Measurements from ENCODE around the gene SPATS2.

DNA sequence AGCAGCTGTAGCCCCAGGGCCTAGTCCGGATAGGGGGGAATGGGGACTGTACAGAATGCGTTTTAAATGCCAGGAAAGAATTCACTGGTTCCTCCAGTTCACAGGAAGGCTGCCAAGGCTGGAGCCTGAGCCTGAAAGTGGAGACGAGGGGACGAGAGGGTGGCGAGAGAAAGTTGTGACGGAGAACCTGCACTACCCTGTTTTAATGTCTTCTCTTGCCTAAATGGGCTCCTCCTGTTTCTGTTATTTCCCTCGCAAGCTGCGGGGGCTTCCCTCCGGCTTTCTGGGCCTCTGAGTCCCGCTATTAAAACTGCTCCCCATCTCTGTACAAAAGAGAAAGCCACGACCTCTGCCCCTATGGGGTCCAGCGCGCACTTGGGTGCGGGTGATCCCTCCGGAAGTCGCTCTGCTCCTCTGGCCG, 34.8 kb upstream of the SPATS2 start:
- TF ChIP-seq, protein P1, sequence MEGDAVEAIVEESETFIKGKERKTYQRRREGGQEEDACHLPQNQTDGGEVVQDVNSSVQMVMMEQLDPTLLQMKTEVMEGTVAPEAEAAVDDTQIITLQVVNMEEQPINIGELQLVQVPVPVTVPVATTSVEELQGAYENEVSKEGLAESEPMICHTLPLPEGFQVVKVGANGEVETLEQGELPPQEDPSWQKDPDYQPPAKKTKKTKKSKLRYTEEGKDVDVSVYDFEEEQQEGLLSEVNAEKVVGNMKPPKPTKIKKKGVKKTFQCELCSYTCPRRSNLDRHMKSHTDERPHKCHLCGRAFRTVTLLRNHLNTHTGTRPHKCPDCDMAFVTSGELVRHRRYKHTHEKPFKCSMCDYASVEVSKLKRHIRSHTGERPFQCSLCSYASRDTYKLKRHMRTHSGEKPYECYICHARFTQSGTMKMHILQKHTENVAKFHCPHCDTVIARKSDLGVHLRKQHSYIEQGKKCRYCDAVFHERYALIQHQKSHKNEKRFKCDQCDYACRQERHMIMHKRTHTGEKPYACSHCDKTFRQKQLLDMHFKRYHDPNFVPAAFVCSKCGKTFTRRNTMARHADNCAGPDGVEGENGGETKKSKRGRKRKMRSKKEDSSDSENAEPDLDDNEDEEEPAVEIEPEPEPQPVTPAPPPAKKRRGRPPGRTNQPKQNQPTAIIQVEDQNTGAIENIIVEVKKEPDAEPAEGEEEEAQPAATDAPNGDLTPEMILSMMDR (IDR thresholded peaks at IDR 0.05): no peak
- no peak for TF ChIP-seq POLR2A (IDR thresholded peaks at IDR 0.05)

Measured in gastroesophageal sphincter (tissue), 3 donors.